ENCODE results near the gene UBE2G2. TPM values are rescaled to one million over a fixed set of nuclear protein-coding genes. Genes with fewer than 3 reads are reported as not detected.

Gene UBE2G2
- total and polyA plus RNA-seq, 2 donors (not counting 1 experiment from before 2014, with no cell fraction given), result 49.7 to 61.9 TPM

- no peak for TF ChIP-seq EZH2 (IDR thresholded peaks at IDR 0.05; ENCODE audit: low read length, missing control alignments)
- TF ChIP-seq, protein P1, sequence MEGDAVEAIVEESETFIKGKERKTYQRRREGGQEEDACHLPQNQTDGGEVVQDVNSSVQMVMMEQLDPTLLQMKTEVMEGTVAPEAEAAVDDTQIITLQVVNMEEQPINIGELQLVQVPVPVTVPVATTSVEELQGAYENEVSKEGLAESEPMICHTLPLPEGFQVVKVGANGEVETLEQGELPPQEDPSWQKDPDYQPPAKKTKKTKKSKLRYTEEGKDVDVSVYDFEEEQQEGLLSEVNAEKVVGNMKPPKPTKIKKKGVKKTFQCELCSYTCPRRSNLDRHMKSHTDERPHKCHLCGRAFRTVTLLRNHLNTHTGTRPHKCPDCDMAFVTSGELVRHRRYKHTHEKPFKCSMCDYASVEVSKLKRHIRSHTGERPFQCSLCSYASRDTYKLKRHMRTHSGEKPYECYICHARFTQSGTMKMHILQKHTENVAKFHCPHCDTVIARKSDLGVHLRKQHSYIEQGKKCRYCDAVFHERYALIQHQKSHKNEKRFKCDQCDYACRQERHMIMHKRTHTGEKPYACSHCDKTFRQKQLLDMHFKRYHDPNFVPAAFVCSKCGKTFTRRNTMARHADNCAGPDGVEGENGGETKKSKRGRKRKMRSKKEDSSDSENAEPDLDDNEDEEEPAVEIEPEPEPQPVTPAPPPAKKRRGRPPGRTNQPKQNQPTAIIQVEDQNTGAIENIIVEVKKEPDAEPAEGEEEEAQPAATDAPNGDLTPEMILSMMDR (conservative IDR thresholded peaks at IDR 0.05 in 1 of 2, IDR thresholded peaks at IDR 0.05 in 1 of 2; ENCODE audit: low read depth in 1 of 2, low read length in 2 of 2), result peak in 1 of 2 donors; percentile 23
- H3K79me2 ChIP-seq (ENCODE audit: control insufficient read depth, insufficient read depth, low read length), result no peaks in the 10 kb centered on the region
These were observed 46.4 kb downstream of the UBE2G2 start for GRCh38 chr21:44755227-44755626.

DNA sequence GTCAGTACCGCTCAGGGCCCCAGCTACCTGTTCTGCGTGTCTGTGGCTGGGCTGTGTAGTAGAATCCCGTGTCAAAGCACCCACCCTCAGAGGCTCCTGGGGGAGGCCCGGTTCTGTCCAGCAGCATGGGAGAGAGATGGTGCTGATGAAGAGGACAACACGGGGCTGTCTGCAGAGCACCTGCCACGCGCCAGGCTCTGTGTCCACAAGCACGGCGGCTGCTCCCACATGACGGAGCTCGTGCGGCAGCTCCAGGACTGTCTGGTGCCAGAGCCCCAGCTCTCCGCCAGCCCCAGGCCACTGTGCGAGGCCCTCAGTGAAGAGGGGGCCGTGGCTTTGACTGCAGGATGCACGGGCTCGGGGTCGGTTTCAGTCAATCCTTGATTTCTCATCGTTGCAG, 48.3 kb downstream of the UBE2G2 start:
- H3K4me1 ChIP-seq (ENCODE audit: control insufficient read depth, extremely low read depth, insufficient read depth, low read length), result no peaks in the 10 kb centered on the region
- H3K36me3 ChIP-seq (ENCODE audit: control insufficient read depth, insufficient read depth, low read length), result no peaks in the 10 kb centered on the region

More at GRCh38 chr21:44755227-44755626, 46.4 kb downstream of the UBE2G2 start:
- no peaks in the 10 kb centered on the region for H3K36me3 ChIP-seq (ENCODE audit: control insufficient read depth, insufficient read depth, low read length)
- no peak overlapping the region for H2AFZ ChIP-seq (ENCODE audit: low read length)
- H3K4me3 ChIP-seq (replicated peaks in 1 of 4; ENCODE audit: control extremely low read depth in 1 of 4, insufficient read depth in 1 of 4, low read depth in 3 of 4, low read length in 4 of 4), result no peak overlapping the region
- H3K9ac ChIP-seq (ENCODE audit: insufficient read depth, low read length), result no peak overlapping the region
- H3K9me3 ChIP-seq (ENCODE audit: control insufficient read depth, insufficient read depth, low read depth, low read length), result no peaks in the 10 kb centered on the region
- no peak overlapping the region for H3K27ac ChIP-seq (ENCODE audit: insufficient read depth, low read length)
- H3K4me1 ChIP-seq (ENCODE audit: control insufficient read depth, extremely low read depth, insufficient read depth, low read length), result no peaks in the 10 kb centered on the region
- peak in 1 of 2 donors; percentile 6 for DNase-seq (ENCODE audit: low read depth in 2 of 2)
- H3K4me2 ChIP-seq (ENCODE audit: extremely low read depth, insufficient read depth, low read length), result no peak overlapping the region
- peaks cover 2% of the 10 kb centered on the region for H3K27me3 ChIP-seq (ENCODE audit: control insufficient read depth, insufficient read depth, low read length)
- H4K20me1 ChIP-seq (ENCODE audit: control insufficient read depth, extremely low read depth, insufficient read depth, low read length), result no peaks in the 10 kb centered on the region

DNA sequence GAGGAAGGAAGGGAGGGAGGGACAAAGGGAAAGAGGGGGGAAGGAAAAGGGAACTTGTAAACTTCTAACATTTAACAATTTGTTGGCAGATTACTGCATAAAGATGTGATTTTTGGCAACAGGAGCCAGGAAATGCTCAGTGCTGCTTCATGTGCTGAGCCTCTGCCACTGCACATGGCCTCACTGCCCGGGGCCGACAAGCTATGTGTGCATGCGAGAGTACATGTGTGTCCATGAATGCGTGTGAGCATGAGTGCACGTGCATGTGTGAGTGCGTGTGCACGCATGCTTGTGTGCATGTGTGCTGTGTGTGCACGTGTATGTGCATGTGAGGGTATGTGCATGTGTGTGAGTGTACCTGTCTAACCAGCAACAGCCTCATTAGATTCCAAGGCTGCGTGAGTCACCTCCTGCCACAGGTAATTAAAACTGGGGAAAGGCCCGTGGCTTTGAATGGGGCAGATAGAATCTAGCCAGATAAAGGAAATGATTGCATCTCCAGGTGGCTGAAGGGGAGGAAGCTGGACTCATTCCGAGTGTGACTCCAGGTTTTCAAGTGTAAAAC, 48.9 kb downstream of the UBE2G2 start:
- H3K4me1 ChIP-seq (ENCODE audit: control insufficient read depth, extremely low read depth, insufficient read depth, low read length), result no peaks in the 10 kb centered on the region
- H2AFZ ChIP-seq (ENCODE audit: low read length), result no peak overlapping the region
- H3K27me3 ChIP-seq (ENCODE audit: control insufficient read depth, insufficient read depth, low read length), result peaks cover 2% of the 10 kb centered on the region
- H3K4me3 ChIP-seq (replicated peaks in 1 of 4; ENCODE audit: control extremely low read depth in 1 of 4, insufficient read depth in 1 of 4, low read depth in 3 of 4, low read length in 4 of 4), result no peak overlapping the region
- H4K20me1 ChIP-seq (ENCODE audit: control insufficient read depth, extremely low read depth, insufficient read depth, low read length), result no peaks in the 10 kb centered on the region
- H3K79me2 ChIP-seq (ENCODE audit: control insufficient read depth, insufficient read depth, low read length), result no peaks in the 10 kb centered on the region
- H3K36me3 ChIP-seq (ENCODE audit: control insufficient read depth, insufficient read depth, low read length), result no peaks in the 10 kb centered on the region
- H3K9me3 ChIP-seq (ENCODE audit: control insufficient read depth, insufficient read depth, low read depth, low read length), result no peaks in the 10 kb centered on the region
- no peak overlapping the region for H3K9ac ChIP-seq (ENCODE audit: insufficient read depth, low read length)
- no peak for DNase-seq (ENCODE audit: low read depth in 2 of 2)
- TF ChIP-seq EZH2 (IDR thresholded peaks at IDR 0.05; ENCODE audit: low read length, missing control alignments), result no peak
- TF ChIP-seq, protein P1 (conservative IDR thresholded peaks at IDR 0.05 in 1 of 2, IDR thresholded peaks at IDR 0.05 in 1 of 2; ENCODE audit: low read depth in 1 of 2, low read length in 2 of 2), result no peak
- H3K4me2 ChIP-seq (ENCODE audit: extremely low read depth, insufficient read depth, low read length), result no peak overlapping the region
- no peak overlapping the region for H3K27ac ChIP-seq (ENCODE audit: insufficient read depth, low read length)

More for the DNA sequence above, 48.3 kb downstream of the UBE2G2 start:
- Histone ChIP-seq H3K27me3 (ENCODE audit: control insufficient read depth, insufficient read depth, low read length) (peaks cover 2% of the 10 kb centered on the region), H3K4me3 (replicated peaks in 1 of 4; ENCODE audit: control extremely low read depth in 1 of 4, insufficient read depth in 1 of 4, low read depth in 3 of 4, low read length in 4 of 4) (no peak overlapping the region), H2AFZ (ENCODE audit: low read length) (no peak overlapping the region), H4K20me1 (ENCODE audit: control insufficient read depth, extremely low read depth, insufficient read depth, low read length) (no peaks in the 10 kb centered on the region), H3K27ac (ENCODE audit: insufficient read depth, low read length) (no peak overlapping the region), H3K9me3 (ENCODE audit: control insufficient read depth, insufficient read depth, low read depth, low read length) (no peaks in the 10 kb centered on the region), H3K79me2 (ENCODE audit: control insufficient read depth, insufficient read depth, low read length) (no peaks in the 10 kb centered on the region), H3K4me2 (ENCODE audit: extremely low read depth, insufficient read depth, low read length) (no peak overlapping the region), H3K9ac (ENCODE audit: insufficient read depth, low read length) (no peak overlapping the region)
- no peak for DNase-seq (ENCODE audit: low read depth in 2 of 2)
- TF ChIP-seq, protein P1 (conservative IDR thresholded peaks at IDR 0.05 in 1 of 2, IDR thresholded peaks at IDR 0.05 in 1 of 2; ENCODE audit: low read depth in 1 of 2, low read length in 2 of 2), result no peak
- no peak for TF ChIP-seq EZH2 (IDR thresholded peaks at IDR 0.05; ENCODE audit: low read length, missing control alignments)

Measured in fibroblast of lung (primary cell).